Thyroid gland (tissue), 4 donors: ENCODE results near the gene HTR4.

Experiments
- CTCF ChIP-seq, 6 experiments: fragments of 200-600 bp in 3 of 6; fragments of 450-650 bp in 3 of 6; sonication (generic) in 3 of 6; IDR thresholded peaks; one replicate each; pipeline ENCODE4 v1.5.1; 2016 to 2019; ENCODE audit warnings: antibody characterized with exemption in 6 of 6, mild to moderate bottlenecking in 2 of 6, inconsistent platforms in 1 of 6, moderate library complexity in 1 of 6
- POLR2A ChIP-seq, 2 donors: fragments of 450-650 bp; IDR thresholded peaks; one replicate each; pipeline ENCODE4 v1.6.1; 2017; ENCODE audit warnings: antibody characterized with exemption in 2 of 2, mild to moderate bottlenecking in 2 of 2, moderate library complexity in 1 of 2

- TF ChIP-seq CTCF (IDR thresholded peaks at IDR 0.05) (no peak), POLR2A (IDR thresholded peaks at IDR 0.05) (no peak)
Measured at GRCh38 chr5:148509893-148510292, 144.4 kb downstream of the HTR4 start.
